GM04503 (cell line): ENCODE data around the gene SND1.

Experiments used
- DNase-seq: peaks from one replicate; pipeline ENCODE4 v3.0.0-alpha.2; 2012; ENCODE audit warnings: low read depth

The SND1 gene

DNA sequence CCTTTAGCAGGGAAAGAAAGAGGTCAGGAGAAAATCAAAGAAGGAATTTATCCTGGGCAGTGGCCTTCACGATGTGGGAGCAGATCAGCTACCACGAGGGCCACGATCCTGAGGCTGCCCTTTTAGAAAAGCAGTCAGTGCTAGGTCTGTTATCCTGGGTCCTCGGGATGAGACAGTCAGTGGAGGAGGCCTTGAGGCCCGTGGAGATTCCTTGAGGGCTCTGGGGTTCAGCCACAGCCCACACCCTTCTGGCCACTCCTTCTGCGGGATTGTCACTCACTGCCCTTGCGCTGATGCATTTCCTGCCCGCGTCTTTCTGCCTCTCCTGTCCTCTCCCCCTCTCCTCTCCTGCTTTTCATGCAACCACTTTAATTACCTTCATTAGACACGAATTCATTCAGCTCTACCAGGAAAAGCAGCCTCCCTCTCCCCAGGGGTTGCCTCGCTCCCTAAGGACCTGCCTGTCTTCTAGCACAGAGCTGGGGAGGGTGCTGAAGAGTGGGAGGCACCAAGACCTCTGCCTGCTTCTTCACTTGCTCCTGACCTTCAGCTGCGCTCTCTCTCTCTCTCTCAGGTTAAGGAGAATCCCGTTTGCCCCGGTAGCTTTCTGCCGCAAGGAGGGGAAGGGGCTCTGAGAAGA is 421.8 kb downstream of the SND1 start:
- no peak for DNase-seq

DNA sequence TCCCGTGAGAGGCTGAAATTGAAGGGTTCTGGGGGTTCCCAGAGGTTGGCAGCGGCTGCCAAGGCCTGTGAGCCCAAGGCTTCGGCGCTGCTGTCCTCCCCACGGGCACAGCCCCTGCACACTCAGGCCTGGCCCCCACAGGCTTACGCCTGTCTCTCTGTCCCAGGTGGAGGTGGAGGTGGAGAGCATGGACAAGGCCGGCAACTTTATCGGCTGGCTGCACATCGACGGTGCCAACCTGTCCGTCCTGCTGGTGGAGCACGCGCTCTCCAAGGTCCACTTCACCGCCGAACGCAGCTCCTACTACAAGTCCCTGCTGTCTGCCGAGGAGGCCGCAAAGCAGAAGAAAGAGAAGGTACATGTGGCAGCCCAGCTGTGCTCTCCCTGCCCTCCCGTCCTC is 422.3 kb downstream of the SND1 start:
- no peak for DNase-seq

DNA sequence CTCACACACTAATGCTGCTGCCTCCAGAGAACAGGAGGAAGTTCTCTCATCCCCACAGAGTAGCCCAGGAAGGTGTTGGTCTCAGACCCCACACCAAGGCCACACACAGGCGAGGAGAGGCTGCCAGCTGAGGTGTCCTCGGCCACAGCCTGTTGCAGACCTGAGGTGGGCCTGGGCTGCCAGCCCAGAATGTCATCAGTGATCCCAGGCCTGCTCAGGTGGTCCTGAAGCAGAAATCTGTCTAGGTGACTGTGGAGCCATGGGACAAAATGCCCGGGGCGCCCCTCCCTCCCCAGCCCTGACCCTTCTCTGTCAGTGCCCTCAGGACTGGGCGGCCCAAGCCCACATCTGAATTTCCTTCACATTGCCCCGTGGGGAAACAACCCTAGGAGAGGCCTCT is 422.7 kb downstream of the SND1 start:
- no peak for DNase-seq

DNA sequence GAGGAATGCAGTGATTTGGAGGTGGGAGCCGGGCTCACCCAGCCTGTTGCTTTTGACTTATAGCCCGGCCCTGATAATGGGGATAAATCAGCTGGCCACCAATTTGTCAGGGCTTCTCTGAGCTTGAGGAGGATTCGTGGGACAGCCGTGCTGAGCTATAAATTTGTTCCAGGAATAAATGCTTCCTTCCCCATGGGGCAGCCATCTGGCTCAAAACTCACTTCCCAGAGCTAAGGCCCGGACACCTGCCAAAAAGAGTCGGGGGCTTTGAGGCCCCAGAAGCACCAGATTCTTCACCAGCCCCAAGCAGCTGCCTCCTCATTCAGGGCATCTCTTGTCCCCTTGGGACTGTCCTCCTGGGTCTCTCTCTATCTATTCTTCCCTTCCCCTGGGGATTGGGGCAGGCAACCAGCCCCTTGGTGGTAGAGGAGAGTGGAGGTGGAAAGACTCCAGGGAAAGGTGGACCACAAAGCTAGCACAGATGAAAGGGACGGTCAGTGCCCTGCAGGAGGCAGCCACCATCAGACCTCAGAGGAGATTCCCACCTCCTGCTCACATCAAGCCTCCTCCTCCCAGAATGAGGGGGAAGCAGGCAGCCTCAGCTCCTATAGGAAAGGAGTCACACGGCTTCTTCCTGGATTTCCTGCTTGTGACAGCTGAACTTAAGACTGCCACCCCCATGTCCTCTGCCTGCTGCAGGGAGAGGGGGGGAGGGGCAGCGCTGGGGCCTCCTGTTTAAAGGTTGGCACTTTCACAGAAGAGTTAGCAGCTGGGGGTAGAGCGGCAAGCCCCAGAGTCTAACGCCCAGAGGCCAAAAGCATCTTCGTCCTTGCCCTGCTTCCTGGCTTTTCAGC is 423.5 kb downstream of the SND1 start:
- DNase-seq, result no peak

DNA sequence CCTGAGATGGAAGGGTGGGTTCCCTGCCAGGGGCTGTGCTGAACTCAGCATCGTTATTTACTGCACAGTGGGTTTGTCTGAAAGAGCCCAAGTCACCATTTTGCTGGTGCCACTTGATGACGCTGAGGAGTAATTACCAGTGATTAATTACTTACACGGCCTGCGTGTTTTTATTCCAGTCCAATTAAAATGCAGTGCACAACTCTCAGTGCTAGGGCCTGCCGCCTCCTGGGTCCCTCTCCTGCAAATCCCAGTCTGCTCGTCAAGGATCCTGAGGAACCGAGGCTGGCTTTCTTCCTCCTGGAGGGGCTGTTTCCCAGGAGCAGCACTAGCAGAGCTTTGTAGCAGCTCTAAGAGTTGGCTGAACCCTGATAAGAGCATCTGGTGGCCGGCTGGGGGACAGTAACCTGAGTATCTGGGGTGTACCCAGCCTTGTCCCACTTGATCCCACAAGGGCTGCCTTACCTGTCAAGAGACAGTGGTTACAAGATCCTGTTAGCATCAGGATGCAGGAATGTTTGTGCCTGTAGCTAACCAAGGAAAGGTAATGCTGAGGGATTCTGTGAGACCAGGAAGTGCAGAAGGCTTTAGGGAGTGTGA is 424.3 kb downstream of the SND1 start:
- DNase-seq, result no peak

DNA sequence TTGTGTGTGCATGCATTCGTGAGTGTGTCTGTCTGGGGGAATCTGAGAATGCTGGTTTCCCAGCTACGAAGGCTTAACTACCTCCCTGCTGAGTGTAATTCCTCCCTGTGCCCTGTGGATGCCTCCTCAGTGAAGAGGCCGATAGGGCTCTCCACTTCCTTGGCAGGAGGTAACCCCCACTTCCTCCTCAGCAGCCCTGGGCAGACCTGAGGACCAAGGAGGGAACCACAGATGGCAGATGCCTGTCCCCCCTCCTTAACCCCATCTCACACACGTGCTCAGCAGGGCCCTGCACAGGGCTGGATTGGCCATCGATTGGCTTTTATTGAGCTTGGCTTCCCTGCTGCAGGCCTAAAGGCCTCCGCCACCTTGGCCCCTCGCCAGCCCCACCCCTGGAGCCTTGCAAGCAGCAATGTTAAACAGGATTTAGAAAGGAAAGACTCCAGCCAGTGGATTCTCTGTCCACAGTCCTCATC is 424.8 kb downstream of the SND1 start:
- DNase-seq, result no peak

DNA sequence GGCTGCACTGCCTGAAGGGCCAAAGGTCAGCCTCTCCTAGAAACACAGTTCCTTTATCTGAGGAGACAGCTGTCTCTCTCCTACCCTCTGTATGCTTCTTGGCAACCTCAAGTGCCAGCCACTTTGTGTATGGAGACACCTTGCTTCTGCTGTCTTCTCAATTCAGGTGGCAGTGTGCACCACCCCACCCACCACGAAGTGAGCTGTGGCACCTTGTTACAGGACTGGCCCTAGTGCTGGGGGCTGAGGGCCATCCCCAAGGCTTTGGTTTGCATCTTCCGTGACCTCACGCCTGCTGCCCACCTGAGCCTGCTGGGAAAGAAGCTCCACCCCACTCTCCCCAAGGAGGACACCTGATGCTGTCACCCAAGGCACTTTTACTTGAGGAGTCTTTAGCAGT is 426.3 kb downstream of the SND1 start:
- no peak for DNase-seq

DNA sequence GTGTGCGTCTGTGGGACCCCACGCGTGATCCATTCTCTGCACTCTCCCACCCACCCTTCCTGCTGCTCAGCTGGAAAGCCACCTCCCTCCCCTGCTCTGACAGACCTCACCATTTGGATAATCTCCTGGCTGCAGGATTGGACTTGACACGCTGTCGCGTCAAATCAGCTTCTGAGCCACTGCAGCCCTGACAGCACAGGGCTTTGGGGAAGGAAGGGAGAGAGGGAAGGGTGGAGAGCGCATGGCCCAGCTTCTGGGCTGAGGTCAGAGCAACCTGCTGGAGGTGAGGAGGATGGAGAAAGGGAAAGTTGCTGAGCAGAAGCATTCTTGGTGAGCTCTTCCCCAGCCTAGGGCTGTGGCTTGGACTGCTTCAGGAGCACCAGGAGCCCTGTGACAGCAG is 428.2 kb downstream of the SND1 start:
- DNase-seq, result no peak

DNA sequence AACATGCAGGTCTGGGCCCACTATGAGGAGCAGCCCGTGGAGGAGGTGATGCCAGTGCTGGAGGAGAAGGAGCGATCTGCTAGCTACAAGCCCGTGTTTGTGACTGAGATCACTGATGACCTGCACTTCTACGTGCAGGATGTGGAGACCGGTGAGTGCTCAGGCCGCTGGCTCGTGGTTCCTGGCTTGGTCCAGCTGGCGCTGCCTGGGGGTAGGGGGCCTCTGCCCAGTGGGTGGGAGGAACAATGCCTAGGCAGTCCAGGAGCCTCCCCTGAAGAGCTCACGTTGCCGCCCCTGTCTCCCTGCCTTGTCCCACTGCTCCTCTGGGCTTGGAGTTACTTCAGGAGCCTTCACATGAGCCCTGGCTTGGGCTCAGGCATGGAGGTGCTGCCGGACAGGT is 429.4 kb downstream of the SND1 start:
- no peak for DNase-seq

DNA sequence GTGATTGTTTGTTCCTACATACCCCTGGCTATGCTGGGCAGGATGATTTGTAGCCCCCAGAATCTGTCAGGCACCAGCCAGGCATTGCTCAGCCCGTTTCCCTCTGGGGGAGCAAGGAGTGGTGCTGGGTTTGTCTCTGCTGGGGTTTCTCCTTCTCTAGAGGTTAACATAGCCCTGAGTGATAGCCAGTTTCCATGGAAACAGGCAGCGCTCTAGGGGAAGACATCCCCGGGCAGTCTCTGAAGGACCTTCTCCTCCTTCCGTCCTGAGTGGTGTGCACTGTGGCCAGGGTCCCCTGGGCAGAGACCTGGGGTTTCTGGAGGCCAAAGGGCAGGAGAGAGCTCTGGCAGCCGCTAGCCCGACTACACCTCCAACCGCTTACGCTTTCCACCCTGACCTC is 429.8 kb downstream of the SND1 start:
- DNase-seq, result no peak

DNA sequence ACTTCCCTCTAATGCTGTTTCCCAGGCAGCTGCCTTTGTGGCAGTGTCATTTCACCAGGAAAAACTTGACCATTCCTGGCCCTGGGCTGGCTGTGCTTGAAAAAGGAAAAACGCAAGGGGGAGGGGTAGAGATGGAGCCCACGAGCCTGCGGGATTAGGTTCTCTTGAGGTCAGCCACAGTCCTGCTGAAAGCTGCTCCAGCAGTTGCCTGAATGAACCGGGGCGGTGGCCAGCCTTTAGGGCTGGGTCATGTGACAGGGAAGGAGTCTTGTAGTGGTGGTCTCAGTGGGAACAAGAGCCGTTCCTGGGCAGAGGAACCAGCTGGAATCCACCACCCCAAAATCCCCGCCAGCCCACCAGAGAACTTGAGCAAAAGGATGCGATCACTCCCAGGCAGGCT is 430.4 kb downstream of the SND1 start:
- no peak for DNase-seq

DNA sequence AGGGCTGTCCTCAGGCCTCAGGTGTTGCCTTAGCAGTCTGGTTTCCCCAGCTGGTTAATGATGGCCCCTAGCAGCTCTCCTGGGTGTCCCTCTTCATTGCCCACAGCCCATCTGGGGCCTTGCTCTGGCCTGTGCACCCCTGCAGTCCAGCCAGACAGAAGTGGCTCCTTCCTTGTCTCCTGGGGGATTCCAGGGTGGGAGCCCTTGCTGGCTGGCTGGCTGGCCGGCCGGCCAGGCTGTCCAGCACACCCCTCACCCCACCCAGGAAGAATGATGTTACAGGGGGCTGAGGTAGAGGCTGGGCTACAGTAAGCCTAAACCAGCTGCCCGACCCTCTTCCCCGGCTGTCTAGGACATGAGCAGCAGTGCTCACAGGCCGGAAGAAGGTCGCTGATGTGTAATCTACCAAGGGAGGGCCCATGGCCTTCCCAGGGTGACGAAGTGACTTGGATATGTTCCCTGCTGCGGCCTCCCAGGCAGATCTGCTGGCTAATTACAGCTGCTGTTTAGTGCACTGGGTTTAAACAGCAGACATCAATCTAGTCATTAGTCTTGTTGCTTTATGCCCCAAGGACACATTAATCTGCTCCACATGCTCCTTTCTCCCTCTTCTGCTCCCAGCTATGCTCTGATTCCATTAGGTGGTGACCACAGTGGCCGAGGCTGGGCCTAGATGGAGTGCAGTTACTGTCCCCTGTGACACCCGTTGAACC is 433.1 kb downstream of the SND1 start:
- peak; percentile 70 for DNase-seq

DNA sequence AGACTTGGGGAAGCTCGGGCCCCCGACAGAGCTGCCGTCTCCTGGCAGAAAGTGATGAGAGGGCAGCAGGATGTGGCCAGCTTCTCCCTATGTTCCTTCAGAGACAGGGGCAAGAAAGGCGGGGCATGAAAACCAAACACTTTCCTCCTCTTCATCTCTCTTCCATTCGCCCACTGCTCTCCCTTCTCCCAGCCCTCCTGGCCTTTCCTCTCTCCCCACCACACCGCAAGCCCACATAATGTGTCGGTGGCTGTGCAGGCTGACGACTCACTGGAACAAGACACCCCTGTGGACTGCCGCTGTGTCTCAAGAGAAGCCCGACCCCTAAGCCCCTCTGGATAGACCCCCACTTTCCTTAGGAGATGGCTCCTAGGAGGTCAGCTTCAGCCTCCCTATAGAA is 438.5 kb downstream of the SND1 start:
- DNase-seq, result no peak

DNA sequence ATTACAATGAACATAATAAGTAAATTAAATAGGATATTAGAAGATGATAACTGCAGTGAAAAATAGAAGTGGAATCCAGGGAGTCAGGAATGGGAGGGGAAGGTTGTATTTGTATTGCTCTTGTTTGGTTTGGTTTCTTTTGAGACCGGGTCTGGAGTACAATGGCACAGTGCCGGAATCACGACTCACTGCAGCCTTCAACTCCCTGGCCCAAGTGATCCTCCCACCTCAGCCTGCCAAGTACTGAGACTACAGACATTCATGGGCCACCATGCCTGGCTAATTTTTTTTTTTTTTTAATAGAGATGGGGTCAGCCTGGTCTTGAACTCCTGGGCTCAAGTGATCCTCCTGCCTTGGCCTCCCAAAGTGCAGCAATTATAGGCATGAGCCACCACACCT is 439.1 kb downstream of the SND1 start:
- no peak for DNase-seq

DNA sequence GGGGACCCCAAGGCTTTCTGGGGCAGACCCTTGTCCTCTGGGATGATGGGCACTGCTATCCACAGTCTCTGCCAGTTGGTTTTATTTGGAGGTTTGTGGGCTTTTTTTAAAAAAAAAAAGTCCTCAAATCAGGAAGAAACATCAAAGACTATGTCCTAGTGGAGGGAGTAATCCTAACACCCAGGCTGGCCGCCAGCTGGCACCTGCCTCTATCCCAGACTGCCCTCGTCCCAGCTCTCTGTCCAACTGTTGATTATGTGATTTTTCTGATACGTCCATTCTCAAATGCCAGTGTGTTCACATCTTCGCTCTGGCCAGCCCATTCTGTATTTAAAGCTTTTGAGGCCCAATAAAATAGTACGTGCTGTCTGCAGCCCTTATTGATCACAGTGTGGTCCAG is 440.2 kb downstream of the SND1 start:
- no peak for DNase-seq

DNA sequence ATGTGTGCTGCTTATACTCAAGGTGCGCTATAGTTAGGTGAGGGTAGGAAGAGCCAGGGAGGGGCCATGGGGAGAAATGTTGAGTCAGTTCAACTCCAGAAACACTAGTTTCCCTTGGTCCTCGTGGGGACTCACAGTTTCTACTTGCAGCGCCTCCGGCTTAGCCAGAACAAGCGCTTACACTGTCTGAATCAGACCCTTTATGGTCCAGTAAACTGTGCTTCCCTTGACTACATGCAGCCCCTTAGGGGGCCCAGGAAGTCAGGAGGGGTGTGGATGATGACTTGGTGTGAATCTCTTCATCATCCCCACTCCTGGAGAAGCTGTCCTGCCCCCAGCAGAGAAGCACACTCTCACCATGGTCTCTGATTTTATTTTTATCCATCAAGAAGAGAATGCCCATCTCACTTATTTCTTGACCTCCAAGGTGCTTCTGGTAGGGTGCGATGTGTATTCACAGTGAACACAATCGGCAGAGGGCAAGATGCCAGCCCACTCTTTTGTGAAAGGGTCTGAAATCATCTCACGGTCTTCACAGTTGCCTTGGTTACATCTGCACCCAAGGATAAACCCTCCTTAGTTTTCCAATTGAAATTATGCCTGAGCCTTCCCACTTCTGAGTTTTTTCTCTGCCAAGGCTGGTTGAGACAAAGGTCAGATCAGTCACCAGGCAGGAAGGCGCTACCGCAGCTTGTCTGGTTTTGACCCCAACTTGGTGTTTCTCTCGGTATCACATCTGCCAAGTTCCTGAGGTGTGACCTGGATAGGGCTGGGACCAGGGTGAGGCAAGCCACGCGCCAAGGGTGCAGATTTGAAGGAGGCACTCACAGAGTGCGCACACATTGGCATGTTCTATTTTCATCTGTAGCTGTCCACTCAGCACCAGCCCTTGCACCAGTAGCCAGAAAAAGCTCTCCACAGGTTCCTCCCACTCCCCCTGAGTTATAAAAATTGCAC is 441.9 kb downstream of the SND1 start:
- no peak for DNase-seq

DNA sequence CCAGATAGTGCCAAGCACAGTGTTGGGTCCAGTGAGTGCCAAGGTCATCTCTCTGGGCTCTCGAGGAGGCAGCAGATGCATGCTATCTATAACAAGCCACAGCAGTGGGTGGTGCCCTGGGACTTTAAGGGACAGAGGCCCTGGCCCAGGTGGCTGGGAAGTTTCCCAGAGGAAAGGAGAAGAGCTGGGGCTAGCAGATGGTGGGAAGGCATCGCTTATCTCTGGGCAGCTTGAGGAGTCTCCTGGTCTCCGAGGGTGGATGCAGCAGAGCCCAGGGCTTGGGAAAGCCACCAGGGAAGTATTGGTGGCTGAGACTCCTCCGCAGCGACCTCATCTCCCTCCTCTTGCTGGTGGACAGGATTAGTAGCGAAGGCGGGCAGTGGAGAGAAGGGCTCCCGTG is 442.7 kb downstream of the SND1 start:
- no peak for DNase-seq

DNA sequence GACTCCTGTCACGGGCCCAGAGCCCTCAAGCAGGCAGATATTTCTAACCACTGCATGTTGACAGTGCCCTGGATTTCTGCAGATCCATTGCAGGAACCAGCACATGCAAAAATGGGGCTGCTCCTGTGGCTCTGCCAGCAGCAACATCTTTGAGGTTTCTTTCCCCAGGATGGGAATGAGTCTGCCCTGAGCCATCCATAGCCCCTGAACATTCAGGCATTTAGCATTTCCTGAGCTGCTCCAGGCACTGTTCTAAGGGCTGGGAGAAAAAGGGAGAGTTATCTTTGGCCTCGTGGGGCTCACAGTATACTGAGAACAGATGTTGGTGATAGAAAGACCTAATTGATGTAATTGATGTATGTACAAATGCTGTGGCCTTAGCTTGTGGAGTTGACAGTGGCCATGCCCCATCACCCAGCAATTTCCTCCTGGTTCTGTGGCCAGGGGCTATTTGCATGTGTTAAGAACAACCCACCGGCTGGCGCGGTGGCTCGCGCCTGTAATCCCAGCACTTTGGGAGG is 445.3 kb downstream of the SND1 start:
- DNase-seq, result no peak

DNA sequence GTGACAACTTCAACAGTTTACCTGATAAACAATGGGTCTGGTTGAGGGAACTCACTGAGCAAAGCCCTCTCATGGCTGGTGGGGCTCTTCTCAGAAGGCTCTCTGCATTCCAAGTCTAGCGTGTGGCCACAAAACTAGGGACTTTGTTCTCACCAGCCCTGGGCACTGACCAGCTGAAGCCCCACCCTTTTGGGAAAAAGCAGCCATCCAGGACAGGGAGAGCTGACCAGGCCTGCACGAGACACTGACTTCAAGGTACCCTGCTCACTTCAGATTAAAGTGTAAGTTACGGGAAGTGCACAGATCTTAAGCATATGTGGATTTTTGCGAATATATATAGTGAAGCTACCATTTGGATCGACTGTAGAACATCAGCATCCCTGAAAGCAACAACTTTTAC is 446.6 kb downstream of the SND1 start:
- DNase-seq, result no peak

DNA sequence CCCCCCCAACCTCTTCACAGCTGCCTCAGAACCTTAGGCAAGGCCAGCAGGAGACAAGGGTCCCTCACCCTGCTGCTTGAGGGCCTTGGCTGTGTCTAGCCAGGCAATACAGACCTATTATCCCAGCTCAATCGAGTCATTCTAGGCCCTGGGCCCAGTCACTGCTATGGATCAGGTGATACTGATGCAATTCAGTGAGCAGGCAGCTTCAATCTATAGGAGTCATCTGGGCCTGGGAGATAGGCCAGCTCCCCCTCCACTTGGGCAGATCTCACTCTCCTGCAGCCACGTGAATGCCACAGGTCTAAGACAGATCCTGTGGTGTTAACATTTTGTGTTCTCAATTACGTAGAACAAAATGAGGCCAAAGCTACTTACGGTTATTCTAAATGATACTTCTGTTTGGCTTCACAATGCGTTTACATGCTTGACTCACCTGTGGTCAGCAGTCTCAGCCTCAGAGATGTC is 447.2 kb downstream of the SND1 start:
- DNase-seq, result no peak
